ENCODE measurements around the gene RGS6.

Gene RGS6

GRCh38 chr14:72578514-72578913 lies 646.3 kb downstream of the RGS6 start:
- TF ChIP-seq CTCF (IDR thresholded peaks at IDR 0.05; ENCODE audit: low read depth, low read length): no peak
- H3K4me3 ChIP-seq (ENCODE audit: low read depth, low read length): no peak overlapping the region

- TF ChIP-seq CTCF (IDR thresholded peaks at IDR 0.05; ENCODE audit: low read depth, low read length): no peak
- no peak overlapping the region for H3K4me3 ChIP-seq (ENCODE audit: low read depth, low read length)
Measured at GRCh38 chr14:72582582-72582981, 650.4 kb downstream of the RGS6 start.

- H3K4me3 ChIP-seq (ENCODE audit: low read depth, low read length): no peak overlapping the region
- no peak for TF ChIP-seq CTCF (IDR thresholded peaks at IDR 0.05; ENCODE audit: low read depth, low read length)
Measured at GRCh38 chr14:72583316-72584272, 651.4 kb downstream of the RGS6 start.

GRCh38 chr14:72588521-72588920 lies 656.3 kb downstream of the RGS6 start:
- H3K4me3 ChIP-seq (ENCODE audit: low read depth, low read length): no peak overlapping the region
- no peak for TF ChIP-seq CTCF (IDR thresholded peaks at IDR 0.05; ENCODE audit: low read depth, low read length)

GRCh38 chr14:72589652-72590051 lies 657.4 kb downstream of the RGS6 start:
- H3K4me3 ChIP-seq (ENCODE audit: low read depth, low read length): no peak overlapping the region
- no peak for TF ChIP-seq CTCF (IDR thresholded peaks at IDR 0.05; ENCODE audit: low read depth, low read length)

GRCh38 chr14:72590577-72590976 lies 658.3 kb downstream of the RGS6 start:
- TF ChIP-seq CTCF (IDR thresholded peaks at IDR 0.05; ENCODE audit: low read depth, low read length): no peak
- no peak overlapping the region for H3K4me3 ChIP-seq (ENCODE audit: low read depth, low read length)

GRCh38 chr14:72591391-72591790 lies 659.2 kb downstream of the RGS6 start:
- TF ChIP-seq CTCF (IDR thresholded peaks at IDR 0.05; ENCODE audit: low read depth, low read length): no peak
- no peak overlapping the region for H3K4me3 ChIP-seq (ENCODE audit: low read depth, low read length)

Measured in WI38 (cell line).